Measurements from ENCODE around the gene MOCOS. TPM values are rescaled to one million over a fixed set of nuclear protein-coding genes. Genes with fewer than 3 reads are reported as not detected.

MOCOS gene
- total and polyA plus RNA-seq, 9 donors, result 5.4 to 35.5 (median 8.8) TPM

DNA sequence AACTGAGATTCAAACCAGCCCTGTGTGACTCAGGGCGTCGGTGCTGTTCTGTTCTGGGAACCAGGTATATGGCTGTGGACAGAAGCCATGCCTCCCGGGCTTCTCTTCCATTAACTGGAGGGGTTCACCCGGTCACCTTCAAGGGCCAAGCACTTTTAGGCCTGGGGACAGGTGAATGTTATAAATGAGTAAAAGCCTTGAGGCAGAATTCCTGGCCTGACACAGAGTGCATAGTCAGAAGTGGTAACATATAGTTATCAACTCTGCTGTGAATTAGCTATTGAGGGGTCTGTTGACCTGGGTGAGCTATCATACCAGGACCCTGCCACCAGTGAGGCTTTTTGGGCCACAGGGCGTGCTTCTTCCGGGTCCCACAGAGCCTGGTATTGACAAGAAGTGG lies 112.9 kb downstream of the MOCOS start:
- H3K4me3 ChIP-seq, result no peak overlapping the region
- no peaks in the 10 kb centered on the region for H3K4me1 ChIP-seq (ENCODE audit: insufficient read depth)
- TF ChIP-seq EP300 (IDR thresholded peaks at IDR 0.05), result no peak
- no peak for TF ChIP-seq POLR2A (IDR thresholded peaks at IDR 0.05)
- TF ChIP-seq, protein P1, sequence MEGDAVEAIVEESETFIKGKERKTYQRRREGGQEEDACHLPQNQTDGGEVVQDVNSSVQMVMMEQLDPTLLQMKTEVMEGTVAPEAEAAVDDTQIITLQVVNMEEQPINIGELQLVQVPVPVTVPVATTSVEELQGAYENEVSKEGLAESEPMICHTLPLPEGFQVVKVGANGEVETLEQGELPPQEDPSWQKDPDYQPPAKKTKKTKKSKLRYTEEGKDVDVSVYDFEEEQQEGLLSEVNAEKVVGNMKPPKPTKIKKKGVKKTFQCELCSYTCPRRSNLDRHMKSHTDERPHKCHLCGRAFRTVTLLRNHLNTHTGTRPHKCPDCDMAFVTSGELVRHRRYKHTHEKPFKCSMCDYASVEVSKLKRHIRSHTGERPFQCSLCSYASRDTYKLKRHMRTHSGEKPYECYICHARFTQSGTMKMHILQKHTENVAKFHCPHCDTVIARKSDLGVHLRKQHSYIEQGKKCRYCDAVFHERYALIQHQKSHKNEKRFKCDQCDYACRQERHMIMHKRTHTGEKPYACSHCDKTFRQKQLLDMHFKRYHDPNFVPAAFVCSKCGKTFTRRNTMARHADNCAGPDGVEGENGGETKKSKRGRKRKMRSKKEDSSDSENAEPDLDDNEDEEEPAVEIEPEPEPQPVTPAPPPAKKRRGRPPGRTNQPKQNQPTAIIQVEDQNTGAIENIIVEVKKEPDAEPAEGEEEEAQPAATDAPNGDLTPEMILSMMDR (IDR thresholded peaks at IDR 0.05), result no peak
- 93 to 95% (median 93%) methylated on average over 6 of the region's 6 CpGs for WGBS, 3 donors
- H3K9me3 ChIP-seq, result no peaks in the 10 kb centered on the region
- no peaks in the 10 kb centered on the region for H3K36me3 ChIP-seq
- H3K27ac ChIP-seq, result no peak overlapping the region
- intact Hi-C loops (cut with DNase I), result loop anchor here in 1 of 4 donors (10.0 kb wide), 1 partner anchor 55 kb away; no protein-coding TSS in a partner anchor
- H3K27me3 ChIP-seq, result no peaks in the 10 kb centered on the region
- no peak for DNase-seq

DNA sequence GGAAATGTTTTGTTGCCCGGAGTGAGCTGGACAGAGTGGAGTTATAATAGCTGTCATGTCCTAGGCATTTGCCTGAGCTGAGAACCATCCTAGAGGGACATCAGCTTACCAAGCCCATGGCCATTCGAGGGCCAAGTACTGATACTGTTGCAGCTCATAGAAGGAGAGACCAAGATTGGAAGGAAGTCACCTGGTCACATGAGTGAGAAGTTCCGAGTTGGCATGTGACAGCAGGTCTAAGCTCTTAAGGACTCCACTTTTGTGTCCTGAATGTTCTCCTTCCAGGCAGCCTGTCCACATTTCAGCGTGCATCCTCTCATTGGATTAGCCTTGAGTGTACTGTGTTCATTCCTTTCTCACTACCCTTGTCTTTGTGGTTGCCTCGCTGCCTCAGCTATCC lies 114.6 kb downstream of the MOCOS start:
- TF ChIP-seq POLR2A (IDR thresholded peaks at IDR 0.05) (no peak), EP300 (IDR thresholded peaks at IDR 0.05) (no peak)
- no peak overlapping the region for H3K27ac ChIP-seq
- no peaks in the 10 kb centered on the region for H3K9me3 ChIP-seq
- 93 to 97% (median 94%) methylated on average over 5 of the region's 5 CpGs for WGBS, 3 donors
- no peaks in the 10 kb centered on the region for H3K36me3 ChIP-seq
- H3K4me1 ChIP-seq (ENCODE audit: insufficient read depth), result no peaks in the 10 kb centered on the region
- no peaks in the 10 kb centered on the region for H3K27me3 ChIP-seq
- DNase-seq, result no peak
- intact Hi-C loops (cut with DNase I), result loop anchor here in 1 of 4 donors (10.0 kb wide), 1 partner anchor 53 kb away; no protein-coding TSS in a partner anchor
- H3K4me3 ChIP-seq, result no peak overlapping the region

DNA sequence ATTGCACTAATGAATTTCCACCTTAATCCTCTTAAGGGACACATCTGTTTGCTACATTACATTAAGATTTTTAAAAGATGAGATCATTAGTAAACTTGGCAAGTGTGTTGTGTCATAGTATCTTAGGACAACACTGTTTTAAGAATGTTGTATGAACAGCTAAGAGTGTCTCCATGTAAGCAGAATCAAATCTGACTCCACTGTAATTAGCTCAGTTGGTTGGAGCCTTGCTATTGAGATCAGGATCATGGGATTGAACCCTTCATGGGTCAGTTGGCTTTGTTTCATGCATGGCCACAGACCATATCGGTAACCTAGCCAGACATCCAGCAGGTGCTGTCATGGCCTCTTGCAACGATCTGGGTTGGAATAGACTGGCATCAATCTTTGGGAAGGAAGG lies 115.4 kb downstream of the MOCOS start:
- Histone ChIP-seq H3K36me3 (no peaks in the 10 kb centered on the region), H3K27ac (no peak overlapping the region), H3K4me1 (ENCODE audit: insufficient read depth) (no peaks in the 10 kb centered on the region), H3K4me3 (no peak overlapping the region), H3K27me3 (no peaks in the 10 kb centered on the region), H3K9me3 (no peaks in the 10 kb centered on the region)
- no peak for DNase-seq
- TF ChIP-seq, protein P1 (IDR thresholded peaks at IDR 0.05), result no peak
- TF ChIP-seq EP300 (IDR thresholded peaks at IDR 0.05), result no peak
- no peak for TF ChIP-seq POLR2A (IDR thresholded peaks at IDR 0.05)
- 85 to 97% (median 94%) methylated on average over 2 of the region's 2 CpGs for WGBS, 3 donors
- intact Hi-C loops (cut with DNase I), result loop anchor here in 1 of 4 donors (10.0 kb wide), 1 partner anchor 52 kb away; no protein-coding TSS in a partner anchor

DNA sequence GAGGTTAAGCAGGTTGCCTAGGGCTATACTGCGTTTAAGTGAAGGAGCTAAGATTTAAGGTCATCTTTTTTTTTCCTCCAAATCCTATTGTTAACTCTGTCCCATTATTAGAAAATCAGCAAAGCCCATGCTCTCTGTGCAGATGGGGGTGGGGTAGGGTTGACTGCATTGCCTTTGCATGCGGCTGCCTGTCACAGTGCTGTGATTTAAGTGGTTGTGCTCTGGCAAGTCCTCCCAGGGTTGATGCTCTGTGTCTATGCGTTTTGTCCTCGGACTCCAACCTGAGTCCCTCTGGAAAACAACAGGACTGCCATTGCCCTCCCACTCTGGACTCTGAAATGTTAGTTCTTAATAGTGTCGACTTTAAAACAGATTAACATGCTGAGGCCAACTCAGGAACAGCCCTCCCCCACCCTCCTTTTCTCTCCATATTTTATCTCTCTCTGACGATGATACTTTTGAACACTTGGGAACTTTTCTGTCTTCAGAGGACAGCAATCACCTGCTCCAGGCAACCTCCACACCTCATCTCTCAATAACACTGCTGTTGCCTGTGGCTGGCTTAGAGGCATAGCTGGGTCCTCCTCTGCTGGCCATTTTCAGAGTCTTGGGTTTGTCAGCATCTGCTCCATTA lies 116.0 kb downstream of the MOCOS start:
- Histone ChIP-seq H3K36me3 (no peaks in the 10 kb centered on the region), H3K27me3 (no peaks in the 10 kb centered on the region), H3K4me3 (no peak overlapping the region), H3K27ac (no peak overlapping the region), H3K4me1 (ENCODE audit: insufficient read depth) (no peaks in the 10 kb centered on the region), H3K9me3 (no peaks in the 10 kb centered on the region)
- DNase-seq, result no peak
- intact Hi-C loops (cut with DNase I), result loop anchor here in 1 of 4 donors (10.0 kb wide), 1 partner anchor 51 kb away; no protein-coding TSS in a partner anchor
- TF ChIP-seq POLR2A (IDR thresholded peaks at IDR 0.05) (no peak), EP300 (IDR thresholded peaks at IDR 0.05) (no peak)
- TF ChIP-seq, protein P1 (IDR thresholded peaks at IDR 0.05), result no peak
- 72 to 78% (median 76%) methylated on average over 6 of the region's 6 CpGs for WGBS, 3 donors

DNA sequence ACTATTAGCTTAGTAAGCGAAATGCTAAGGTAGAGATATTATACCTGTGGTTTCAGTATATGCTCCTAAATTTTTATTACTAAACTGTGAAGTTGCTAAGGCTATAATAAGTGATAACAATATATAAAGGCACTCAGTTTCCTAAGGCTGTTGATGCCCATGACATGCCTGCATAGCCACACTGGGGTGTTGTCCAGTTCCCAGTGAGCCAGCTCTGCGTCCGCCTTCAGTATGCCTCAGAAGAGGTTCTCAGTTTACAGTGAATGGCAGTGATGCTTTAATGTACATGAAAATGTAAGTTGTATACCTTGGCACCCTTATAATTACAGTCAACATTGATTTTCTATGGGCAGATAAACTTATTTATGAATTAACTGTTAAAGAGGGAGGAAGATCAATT lies 117.4 kb downstream of the MOCOS start:
- TF ChIP-seq, protein P1 (IDR thresholded peaks at IDR 0.05), result no peak
- no peak for DNase-seq
- Histone ChIP-seq H3K36me3 (no peaks in the 10 kb centered on the region), H3K9me3 (no peaks in the 10 kb centered on the region), H3K27me3 (no peaks in the 10 kb centered on the region), H3K4me1 (ENCODE audit: insufficient read depth) (peaks cover 1% of the 10 kb centered on the region), H3K27ac (no peak overlapping the region), H3K4me3 (no peak overlapping the region)
- intact Hi-C loops (cut with DNase I), result loop anchor here in 1 of 4 donors (10.0 kb wide), 1 partner anchor 50 kb away; no protein-coding TSS in a partner anchor
- WGBS, 3 donors, result 93 to 97% (median 96%) methylated on average over 3 of the region's 3 CpGs

Measured in ovary (tissue), 9 donors.